HepG2 (cell line): Measurements from ENCODE around the gene CAPRIN1. TPM values are rescaled to one million over a fixed set of nuclear protein-coding genes. Genes with fewer than 3 reads are reported as not detected.

Experiments used
- CCDC6 ChIP-seq: sonication (generic); formaldehyde crosslinking; IDR thresholded peaks from 2 replicates; pipeline ENCODE4 v1.8.1; 2022; ENCODE audit warnings: mild to moderate bottlenecking, missing genetic modification reagents, moderate library complexity
- EEA1 ChIP-seq: sonication (generic); formaldehyde crosslinking; IDR thresholded peaks from 2 replicates; pipeline ENCODE4 v1.5.1; 2020; ENCODE audit warnings: mild to moderate bottlenecking, missing genetic modification reagents, borderline replicate concordance
- ETV5 ChIP-seq: IDR thresholded peaks from 2 replicates; pipeline ENCODE4 v1.6.1; 2018; ENCODE audit warnings: missing biosample characterization, missing genetic modification reagents, inconsistent platforms, borderline replicate concordance
- FOXK2 ChIP-seq: fragments of 450-650 bp; IDR thresholded peaks from 2 replicates; pipeline ENCODE4 v1.6.1; 2016
- KLF6 ChIP-seq: IDR thresholded peaks from 2 replicates; pipeline ENCODE4 v1.8.0; 2016; ENCODE audit warnings: missing biosample characterization, missing genetic modification reagents
- MBD4 ChIP-seq: IDR thresholded peaks from 2 replicates; pipeline ENCODE4 v1.6.1; 2012; ENCODE audit warnings: low read length, inconsistent platforms, borderline replicate concordance
- MXI1 ChIP-seq: IDR thresholded peaks from 3 replicates; pipeline ENCODE4 v1.6.1; 2012; ENCODE audit warnings: low read depth, low read length, inconsistent platforms, borderline replicate concordance
- ONECUT2 ChIP-seq: sonication (generic); formaldehyde crosslinking; IDR thresholded peaks from 2 replicates; pipeline ENCODE4 v1.4.0; 2020; ENCODE audit warnings: missing genetic modification reagents
- PTBP1 ChIP-seq: fragments of 200-400 bp; formaldehyde crosslinking; IDR thresholded peaks from 2 replicates; pipeline ENCODE4 v1.6.1; 2018; ENCODE audit warnings: low read length, low read depth; ENCODE audit not compliant: poor library complexity, severe bottlenecking
- SKI ChIP-seq: fragments of 450-650 bp; IDR thresholded peaks from one replicate; pipeline ENCODE4 v1.6.1; 2018; ENCODE audit warnings: mild to moderate bottlenecking; ENCODE audit not compliant: partially characterized antibody
- SMC3 ChIP-seq: IDR thresholded peaks from 2 replicates; pipeline ENCODE4 v1.6.1; 2011; ENCODE audit warnings: low read length, improper control_type of control experiment
- SP140L ChIP-seq: sonication (generic); formaldehyde crosslinking; IDR thresholded peaks from 2 replicates; pipeline ENCODE4 v1.4.0; 2020; ENCODE audit warnings: missing genetic modification reagents, borderline replicate concordance
- TBL1XR1 ChIP-seq: fragments of 150-350 bp; IDR thresholded peaks from 2 replicates; pipeline ENCODE4 v1.6.1; 2014; ENCODE audit warnings: borderline replicate concordance, low read length; ENCODE audit not compliant: partially characterized antibody
- ZBTB44 ChIP-seq: sonication (generic); formaldehyde crosslinking; IDR thresholded peaks from 2 replicates; pipeline ENCODE4 v1.4.0; 2020; ENCODE audit warnings: missing genetic modification reagents
- ZMAT3 ChIP-seq: sonication (generic); formaldehyde crosslinking; conservative IDR thresholded peaks from 2 replicates; pipeline ENCODE4 v1.7.0; 2021; ENCODE audit warnings: missing genetic modification reagents
- ZNF414 ChIP-seq: sonication (generic); formaldehyde crosslinking; IDR thresholded peaks from 2 replicates; pipeline ENCODE4 v1.5.0; 2020; ENCODE audit warnings: missing genetic modification reagents
- ZNF614 ChIP-seq: IDR thresholded peaks from 2 replicates; pipeline ENCODE4 v1.6.1; 2018; ENCODE audit warnings: missing biosample characterization, missing genetic modification reagents, inconsistent platforms, borderline replicate concordance
- ZNF670 ChIP-seq: sonication (generic); formaldehyde crosslinking; IDR thresholded peaks from 2 replicates; pipeline ENCODE4 v1.8.0; 2022; ENCODE audit warnings: mild to moderate bottlenecking, missing genetic modification reagents, borderline replicate concordance
- ZNF839 ChIP-seq: sonication (generic); formaldehyde crosslinking; IDR thresholded peaks from 2 replicates; pipeline ENCODE4 v1.4.0; 2020; ENCODE audit warnings: missing genetic modification reagents, mild to moderate bottlenecking, borderline replicate concordance
- ZNF879 ChIP-seq: sonication (generic); formaldehyde crosslinking; IDR thresholded peaks from 2 replicates; pipeline ENCODE4 v1.8.1; 2023; ENCODE audit warnings: missing genetic modification reagents
- polyA plus RNA-seq, 8 experiments: library from polyadenylated mRNA; depleted of rRNA in 3 of 8; stranded (reverse) in 7 of 8; unstranded in 1 of 8; fragments of >200 nt; fragmentation: Illumina TruSeq in 4 of 8; extraction: Trizol in 4 of 8; gene quantifications; 2 replicates each; pipeline versions ENCODE4 v1.2.1 to v1.2.3, GENCODE V29; 2011 to 2016; ENCODE audit warnings: low read depth in 4 of 8, missing spikeins in 1 of 8, mixed read lengths in 1 of 8; ENCODE audit not compliant: insufficient read depth in 1 of 8
- total RNA-seq, 5 experiments: library from RNA; depleted of rRNA; stranded (reverse); fragments of >200 nt; fragmentation: Illumina TruSeq; extraction: Trizol; gene quantifications; 2 replicates each; pipeline ENCODE4 v1.2.3, GENCODE V29; 2016; ENCODE audit warnings: low read depth in 1 of 5
- TF ChIP-seq, protein P1 (sequence below): sonication (generic); formaldehyde crosslinking; IDR thresholded peaks from 2 replicates; pipeline ENCODE4 v1.5.0; 2020; ENCODE audit warnings: mild to moderate bottlenecking, missing genetic modification reagents, borderline replicate concordance
- TF ChIP-seq, protein P2 (sequence below): IDR thresholded peaks from 2 replicates; pipeline ENCODE4 v1.6.1; 2018; ENCODE audit warnings: missing genetic modification reagents, mild to moderate bottlenecking, missing compliant biosample characterization

CAPRIN1 gene
- total and polyA plus RNA-seq, 2 of the 13 experiments (the other 11 are each of a cell fraction or from before 2014, with no cell fraction given): 114 to 162 TPM

- no peak for TF ChIP-seq PTBP1
- TF ChIP-seq KLF6 (CRISPR knock-in tag): peak; percentile 64
- peak; percentile 89 for TF ChIP-seq ZNF670 (CRISPR knock-in tag)
- peak; percentile 98; the same call in 2 of the 3 replicates for TF ChIP-seq MXI1
- TF ChIP-seq MBD4: no peak
- TF ChIP-seq ZNF614 (CRISPR knock-in tag): peak; percentile 88; the same call in 1 of the 2 replicates
- peak; percentile 61; the same call in 1 of the 2 replicates for TF ChIP-seq FOXK2
- peak; percentile 22; the same call in 1 of the 2 replicates for TF ChIP-seq ETV5
- peak; percentile 68; the same call in 1 of the 2 replicates for TF ChIP-seq CCDC6 (CRISPR knock-in tag)
- TF ChIP-seq ZBTB44 (CRISPR knock-in tag): no peak
- peak; percentile 6; the same call in 1 of the 2 replicates for TF ChIP-seq ONECUT2 (CRISPR knock-in tag)
- no peak for TF ChIP-seq ZNF879 (CRISPR knock-in tag)
- TF ChIP-seq TBL1XR1: peak; percentile 51
- peak; percentile 91 for TF ChIP-seq ZNF414
- TF ChIP-seq SKI: no peak
- TF ChIP-seq ZMAT3: peak; percentile 84
- no peak for TF ChIP-seq ZNF839
- TF ChIP-seq, protein P1, sequence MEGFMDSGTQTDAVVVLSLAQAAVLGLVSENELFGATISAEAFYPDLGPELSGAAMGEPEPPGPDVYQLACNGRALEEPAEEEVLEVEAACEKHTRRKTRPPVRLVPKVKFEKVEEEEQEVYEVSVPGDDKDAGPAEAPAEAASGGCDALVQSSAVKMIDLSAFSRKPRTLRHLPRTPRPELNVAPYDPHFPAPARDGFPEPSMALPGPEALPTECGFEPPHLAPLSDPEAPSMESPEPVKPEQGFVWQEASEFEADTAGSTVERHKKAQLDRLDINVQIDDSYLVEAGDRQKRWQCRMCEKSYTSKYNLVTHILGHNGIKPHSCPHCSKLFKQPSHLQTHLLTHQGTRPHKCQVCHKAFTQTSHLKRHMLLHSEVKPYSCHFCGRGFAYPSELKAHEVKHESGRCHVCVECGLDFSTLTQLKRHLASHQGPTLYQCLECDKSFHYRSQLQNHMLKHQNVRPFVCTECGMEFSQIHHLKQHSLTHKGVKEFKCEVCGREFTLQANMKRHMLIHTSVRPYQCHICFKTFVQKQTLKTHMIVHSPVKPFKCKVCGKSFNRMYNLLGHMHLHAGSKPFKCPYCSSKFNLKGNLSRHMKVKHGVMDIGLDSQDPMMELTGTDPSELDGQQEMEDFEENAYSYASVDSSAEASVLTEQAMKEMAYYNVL (CRISPR knock-in tag): no peak; the same call in 1 of the 2 replicates
- TF ChIP-seq SMC3: no peak
- peak; percentile 58; the same call in 1 of the 2 replicates for TF ChIP-seq SP140L (CRISPR knock-in tag)
- peak; percentile 95; the same call in 1 of the 2 replicates for TF ChIP-seq EEA1
- TF ChIP-seq, protein P2, sequence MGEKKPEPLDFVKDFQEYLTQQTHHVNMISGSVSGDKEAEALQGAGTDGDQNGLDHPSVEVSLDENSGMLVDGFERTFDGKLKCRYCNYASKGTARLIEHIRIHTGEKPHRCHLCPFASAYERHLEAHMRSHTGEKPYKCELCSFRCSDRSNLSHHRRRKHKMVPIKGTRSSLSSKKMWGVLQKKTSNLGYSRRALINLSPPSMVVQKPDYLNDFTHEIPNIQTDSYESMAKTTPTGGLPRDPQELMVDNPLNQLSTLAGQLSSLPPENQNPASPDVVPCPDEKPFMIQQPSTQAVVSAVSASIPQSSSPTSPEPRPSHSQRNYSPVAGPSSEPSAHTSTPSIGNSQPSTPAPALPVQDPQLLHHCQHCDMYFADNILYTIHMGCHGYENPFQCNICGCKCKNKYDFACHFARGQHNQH: peak; percentile 84
These were observed 53.8 kb downstream of the CAPRIN1 start, which contains the start of gene NAT10 (continued) for GRCh38 chr11:34105079-34105956.
